ENCODE measurements around the gene RPS6KA2. TPM values are rescaled to one million over a fixed set of nuclear protein-coding genes. Genes with fewer than 3 reads are reported as not detected.

The RPS6KA2 gene
- total RNA-seq, 1 experiment from 2014 or later, result 18.5 TPM

GRCh38 chr6:166504100-166504499 lies 123.0 kb downstream of the RPS6KA2 start:
- intact Hi-C loops (cut with micrococcal nuclease; ENCODE audit: unreplicated experiment), result no loop called here
- no peaks in the 10 kb centered on the region for H3F3A ChIP-seq (ENCODE audit: insufficient read depth, low read depth)
- H3K27me3 ChIP-seq (ENCODE audit: insufficient read depth, low read depth), result no peaks in the 10 kb centered on the region
- TF ChIP-seq EZH2 (IDR thresholded peaks at IDR 0.05; ENCODE audit: low read depth) (no peak), CTCF (conservative IDR thresholded peaks at IDR 0.05) (no peak)
- no peaks in the 10 kb centered on the region for H3K9me2 ChIP-seq (ENCODE audit: insufficient read depth)
- CTCF ChIA-PET, result no interaction called here
- POLR2A ChIA-PET (ENCODE audit: unreplicated experiment), result no interaction called here
- H3K36me3 ChIP-seq (ENCODE audit: low read depth), result no peaks in the 10 kb centered on the region
- no peaks in the 10 kb centered on the region for H3K79me2 ChIP-seq (ENCODE audit: low read depth)
- H2AFZ ChIP-seq, result no peak overlapping the region
- H3K4me1 ChIP-seq (replicated peaks; ENCODE audit: insufficient read depth), result no peaks in the 10 kb centered on the region; the same call in 1 of the 2 replicates
- no peak overlapping the region for H3K4me3 ChIP-seq
- BruUV-seq (replicated peaks), result no TSS peak
- no peaks in the 10 kb centered on the region for H3K9me3 ChIP-seq (ENCODE audit: insufficient read depth, low read depth)
- no peak overlapping the region for H3K4me2 ChIP-seq
- no peak for DNase-seq
- H3K27ac ChIP-seq, result no peak overlapping the region
- no peaks in the 10 kb centered on the region for H4K20me1 ChIP-seq (ENCODE audit: insufficient read depth)

- H3K4me1 ChIP-seq (replicated peaks; ENCODE audit: insufficient read depth), result no peaks in the 10 kb centered on the region; the same call in 1 of the 2 replicates
- no peaks in the 10 kb centered on the region for H3K79me2 ChIP-seq (ENCODE audit: low read depth)
- H3K27me3 ChIP-seq (ENCODE audit: insufficient read depth, low read depth), result no peaks in the 10 kb centered on the region
- intact Hi-C loops (cut with micrococcal nuclease; ENCODE audit: unreplicated experiment), result no loop called here
- no peak overlapping the region for H3K4me2 ChIP-seq
- no peak overlapping the region for H3K27ac ChIP-seq
- H3K9me3 ChIP-seq (ENCODE audit: insufficient read depth, low read depth), result no peaks in the 10 kb centered on the region
- ChIA-PET CTCF (no interaction called here), POLR2A (ENCODE audit: unreplicated experiment) (no interaction called here)
- no peak for DNase-seq
- no peaks in the 10 kb centered on the region for H3F3A ChIP-seq (ENCODE audit: insufficient read depth, low read depth)
- no peak overlapping the region for H3K4me3 ChIP-seq
- no peaks in the 10 kb centered on the region for H3K36me3 ChIP-seq (ENCODE audit: low read depth)
- H2AFZ ChIP-seq, result no peak overlapping the region
- no TSS peak for BruUV-seq (replicated peaks)
- no peaks in the 10 kb centered on the region for H3K9me2 ChIP-seq (ENCODE audit: insufficient read depth)
- TF ChIP-seq EZH2 (IDR thresholded peaks at IDR 0.05; ENCODE audit: low read depth) (no peak), CTCF (conservative IDR thresholded peaks at IDR 0.05) (no peak)
- H4K20me1 ChIP-seq (ENCODE audit: insufficient read depth), result no peaks in the 10 kb centered on the region
These were observed 123.8 kb downstream of the RPS6KA2 start for GRCh38 chr6:166503167-166503744.

GRCh38 chr6:166502453-166502852 lies 124.6 kb downstream of the RPS6KA2 start:
- Histone ChIP-seq H3K9me2 (ENCODE audit: insufficient read depth) (no peaks in the 10 kb centered on the region), H3K79me2 (ENCODE audit: low read depth) (no peaks in the 10 kb centered on the region), H3K27me3 (ENCODE audit: insufficient read depth, low read depth) (no peaks in the 10 kb centered on the region), H3K4me1 (replicated peaks; ENCODE audit: insufficient read depth) (no peaks in the 10 kb centered on the region; the same call in 1 of the 2 replicates), H4K20me1 (ENCODE audit: insufficient read depth) (no peaks in the 10 kb centered on the region), H3K27ac (no peak overlapping the region), H2AFZ (no peak overlapping the region), H3K4me3 (no peak overlapping the region), H3F3A (ENCODE audit: insufficient read depth, low read depth) (no peaks in the 10 kb centered on the region), H3K36me3 (ENCODE audit: low read depth) (no peaks in the 10 kb centered on the region), H3K4me2 (no peak overlapping the region), H3K9me3 (ENCODE audit: insufficient read depth, low read depth) (no peaks in the 10 kb centered on the region)
- DNase-seq, result no peak
- intact Hi-C loops (cut with micrococcal nuclease; ENCODE audit: unreplicated experiment), result no loop called here
- no TSS peak for BruUV-seq (replicated peaks)
- CTCF ChIA-PET, result no interaction called here
- POLR2A ChIA-PET (ENCODE audit: unreplicated experiment), result no interaction called here
- TF ChIP-seq EZH2 (IDR thresholded peaks at IDR 0.05; ENCODE audit: low read depth) (no peak), CTCF (conservative IDR thresholded peaks at IDR 0.05) (no peak)
